BJ (cell line): ENCODE results near the gene MAP7D2. TPM values are rescaled to one million over a fixed set of nuclear protein-coding genes. Genes with fewer than 3 reads are reported as not detected.
A peak's percentile ranks its signal among the peaks of the same experiment; 100 is the strongest.

Source experiments
- CTCF ChIA-PET: fragments of 350-600 bp; formaldehyde crosslinking; extraction: SDS; loops from one replicate; lab custom pipeline; 2021; ENCODE audit warnings: antibody characterized with exemption, inconsistent platforms; lab: Yijun Ruan, JAX
- POLR2A ChIA-PET: fragments of 300-600 bp; sonication (Branson Sonifier 250); formaldehyde crosslinking; extraction: SDS; loops from one replicate; lab custom pipeline; 2021; ENCODE audit warnings: antibody characterized with exemption; lab: Charles Lee
- DNase-seq: peaks from one replicate; pipeline ENCODE4 v3.0.0-alpha.2; 2011; ENCODE audit warnings: low read depth
- H3K27me3 ChIP-seq: 2 replicates; pipeline ENCODE4 v1.6.0; 2011; ENCODE audit warnings: low read length; ENCODE audit not compliant: control insufficient read depth, insufficient read depth
- H3K36me3 ChIP-seq: 2 replicates; pipeline ENCODE4 v1.5.1; 2011; ENCODE audit warnings: low read length; ENCODE audit not compliant: control insufficient read depth, insufficient read depth
- H3K4me3 ChIP-seq: 2 replicates; pipeline ENCODE4 v1.5.1; 2011; ENCODE audit warnings: low read depth, mild to moderate bottlenecking, control low read depth, low read length
- polyA plus RNA-seq: library from polyadenylated mRNA; depleted of rRNA; stranded (reverse); fragments of >200 nt; gene quantifications from 2 replicates; pipeline ENCODE4 v1.2.3, GENCODE V29; 2011
- TF ChIP-seq, protein P1 (sequence below): IDR thresholded peaks from 2 replicates; pipeline ENCODE4 v1.5.1; 2011; ENCODE audit warnings: low read depth, mild to moderate bottlenecking, control low read depth, inconsistent platforms, low read length, moderate library complexity; ENCODE audit not compliant: insufficient read depth

The MAP7D2 gene
- polyA plus RNA-seq, 1 experiment: 0.18 TPM

DNA sequence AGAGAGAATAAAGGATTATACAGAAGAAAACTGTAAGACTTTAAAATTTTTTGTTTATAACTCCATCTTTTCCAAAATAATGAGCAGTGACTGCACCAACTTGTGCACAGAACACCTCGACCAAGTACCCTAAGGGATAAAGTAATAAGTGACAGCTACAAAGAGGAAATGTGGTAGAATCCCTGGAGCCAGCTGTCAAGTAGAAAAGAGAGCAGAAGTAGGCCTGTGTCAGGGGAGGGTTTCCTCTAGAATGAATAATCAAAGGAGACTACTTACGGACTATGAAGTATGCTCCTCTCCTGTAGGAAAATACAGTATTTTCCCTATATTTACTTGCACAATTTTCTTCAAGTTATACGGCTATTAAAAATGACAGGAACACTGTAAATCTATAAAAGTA, 23.7 kb upstream of the MAP7D2 start:
- Histone ChIP-seq H3K4me3 (peak overlapping the region; percentile 76), H3K27me3 (no peaks in the 10 kb centered on the region), H3K36me3 (no peaks in the 10 kb centered on the region)
- CTCF ChIA-PET: no interaction called here
- no peak for DNase-seq
- TF ChIP-seq, protein P1, sequence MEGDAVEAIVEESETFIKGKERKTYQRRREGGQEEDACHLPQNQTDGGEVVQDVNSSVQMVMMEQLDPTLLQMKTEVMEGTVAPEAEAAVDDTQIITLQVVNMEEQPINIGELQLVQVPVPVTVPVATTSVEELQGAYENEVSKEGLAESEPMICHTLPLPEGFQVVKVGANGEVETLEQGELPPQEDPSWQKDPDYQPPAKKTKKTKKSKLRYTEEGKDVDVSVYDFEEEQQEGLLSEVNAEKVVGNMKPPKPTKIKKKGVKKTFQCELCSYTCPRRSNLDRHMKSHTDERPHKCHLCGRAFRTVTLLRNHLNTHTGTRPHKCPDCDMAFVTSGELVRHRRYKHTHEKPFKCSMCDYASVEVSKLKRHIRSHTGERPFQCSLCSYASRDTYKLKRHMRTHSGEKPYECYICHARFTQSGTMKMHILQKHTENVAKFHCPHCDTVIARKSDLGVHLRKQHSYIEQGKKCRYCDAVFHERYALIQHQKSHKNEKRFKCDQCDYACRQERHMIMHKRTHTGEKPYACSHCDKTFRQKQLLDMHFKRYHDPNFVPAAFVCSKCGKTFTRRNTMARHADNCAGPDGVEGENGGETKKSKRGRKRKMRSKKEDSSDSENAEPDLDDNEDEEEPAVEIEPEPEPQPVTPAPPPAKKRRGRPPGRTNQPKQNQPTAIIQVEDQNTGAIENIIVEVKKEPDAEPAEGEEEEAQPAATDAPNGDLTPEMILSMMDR: no peak
- POLR2A ChIA-PET: no interaction called here

DNA sequence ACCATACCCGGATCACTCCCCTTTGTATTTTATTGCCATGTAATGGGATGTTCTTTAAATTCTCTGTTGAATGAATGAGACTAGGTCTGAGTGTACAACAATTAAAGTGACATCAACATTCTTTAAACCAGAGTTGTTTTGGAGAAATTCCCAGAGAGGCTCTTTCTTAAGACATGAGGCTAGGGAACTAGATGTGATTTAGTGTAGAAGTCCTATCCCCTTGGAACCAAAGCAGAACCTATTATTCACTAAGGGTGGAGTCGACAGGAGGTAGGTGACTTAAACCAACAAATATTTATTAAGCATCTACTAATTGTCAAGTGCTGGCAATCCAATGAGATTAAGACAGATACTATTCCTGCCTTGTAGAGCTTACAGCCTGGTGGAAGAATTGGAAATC, 23.3 kb upstream of the MAP7D2 start:
- POLR2A ChIA-PET: no interaction called here
- CTCF ChIA-PET: no interaction called here
- peak overlapping the region; percentile 76 for H3K4me3 ChIP-seq
- no peaks in the 10 kb centered on the region for H3K36me3 ChIP-seq
- H3K27me3 ChIP-seq: no peaks in the 10 kb centered on the region
- peak; percentile 39 for DNase-seq
- TF ChIP-seq, protein P1: no peak

DNA sequence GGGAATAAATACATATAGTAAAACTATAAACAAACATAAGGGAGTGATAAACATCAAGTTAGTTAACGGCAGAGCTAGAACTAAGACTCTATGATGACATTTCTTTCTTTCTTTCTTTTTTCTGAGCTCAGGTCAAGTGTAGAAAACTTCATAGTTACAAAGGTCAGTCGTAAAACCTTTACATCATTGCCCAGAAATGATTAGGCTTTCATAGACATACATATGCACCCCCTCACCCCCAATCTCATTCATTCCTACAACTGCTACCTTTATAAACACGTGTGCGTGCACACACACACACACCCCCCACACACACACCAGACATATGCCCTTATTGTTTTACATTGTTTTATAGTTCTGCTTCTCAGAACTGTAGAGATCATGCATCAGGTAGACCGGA, 19.2 kb upstream of the MAP7D2 start:
- H3K36me3 ChIP-seq: no peaks in the 10 kb centered on the region
- H3K27me3 ChIP-seq: no peaks in the 10 kb centered on the region
- ChIA-PET POLR2A (no interaction called here), CTCF (no interaction called here)
- TF ChIP-seq, protein P1: no peak
- no peak for DNase-seq
- H3K4me3 ChIP-seq: no peak overlapping the region

DNA sequence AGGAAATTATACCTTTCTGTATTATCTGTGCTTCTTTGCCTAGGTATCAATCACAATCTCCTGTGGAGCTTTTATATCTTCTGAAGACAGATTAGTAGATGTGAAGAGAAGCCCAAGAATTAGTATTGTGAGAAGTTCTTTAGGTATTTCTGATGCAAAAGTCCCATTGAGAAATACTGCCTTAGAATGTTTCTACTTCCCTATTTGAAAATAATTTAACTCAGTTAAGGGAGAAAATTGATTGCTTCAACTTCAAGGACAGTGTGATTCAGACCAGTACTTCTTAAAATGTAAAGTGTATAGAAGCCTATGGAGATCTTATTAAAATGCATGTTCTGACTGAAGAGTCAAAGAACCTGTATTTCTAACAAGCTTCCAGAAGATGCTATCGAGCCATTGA, 16.0 kb upstream of the MAP7D2 start:
- TF ChIP-seq, protein P1: no peak
- POLR2A ChIA-PET: no interaction called here
- Histone ChIP-seq H3K36me3 (no peaks in the 10 kb centered on the region), H3K27me3 (no peaks in the 10 kb centered on the region), H3K4me3 (no peak overlapping the region)
- no peak for DNase-seq
- CTCF ChIA-PET: no interaction called here

DNA sequence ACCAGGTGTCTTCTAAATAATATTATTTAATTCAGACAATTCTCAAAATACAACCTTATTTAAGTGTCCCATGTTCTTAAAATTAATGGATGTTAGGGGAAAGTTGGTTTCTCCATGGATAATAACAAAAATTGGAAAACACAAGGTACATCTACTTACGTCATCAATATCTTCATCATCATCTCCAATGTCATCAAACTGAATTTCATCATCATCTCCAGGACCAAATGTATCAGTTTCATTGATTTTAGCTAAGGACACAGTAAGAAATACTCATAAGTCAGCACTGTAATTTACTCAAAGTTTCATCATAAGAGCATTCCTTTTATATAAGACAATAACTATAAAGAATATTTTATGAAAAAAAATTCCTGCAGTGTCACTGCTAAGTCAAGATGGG, 13.7 kb upstream of the MAP7D2 start:
- DNase-seq: no peak
- Histone ChIP-seq H3K4me3 (no peak overlapping the region), H3K36me3 (no peaks in the 10 kb centered on the region), H3K27me3 (no peaks in the 10 kb centered on the region)
- CTCF ChIA-PET: no interaction called here
- TF ChIP-seq, protein P1: no peak
- POLR2A ChIA-PET: no interaction called here
